Measurements from ENCODE around the gene TCTN3.

The TCTN3 gene

GRCh38 chr10:95716466-95716865 is 22.7 kb upstream of the TCTN3 start:
- no peak overlapping the region for H3K4me2 ChIP-seq (ENCODE audit: insufficient read depth, low read length)
- H3K79me2 ChIP-seq (ENCODE audit: insufficient read depth, low read length): no peaks in the 10 kb centered on the region
- no peak for TF ChIP-seq EZH2 (IDR thresholded peaks at IDR 0.05; ENCODE audit: borderline replicate concordance, low read depth, low read length, severe bottlenecking)
- TF ChIP-seq, protein P1, sequence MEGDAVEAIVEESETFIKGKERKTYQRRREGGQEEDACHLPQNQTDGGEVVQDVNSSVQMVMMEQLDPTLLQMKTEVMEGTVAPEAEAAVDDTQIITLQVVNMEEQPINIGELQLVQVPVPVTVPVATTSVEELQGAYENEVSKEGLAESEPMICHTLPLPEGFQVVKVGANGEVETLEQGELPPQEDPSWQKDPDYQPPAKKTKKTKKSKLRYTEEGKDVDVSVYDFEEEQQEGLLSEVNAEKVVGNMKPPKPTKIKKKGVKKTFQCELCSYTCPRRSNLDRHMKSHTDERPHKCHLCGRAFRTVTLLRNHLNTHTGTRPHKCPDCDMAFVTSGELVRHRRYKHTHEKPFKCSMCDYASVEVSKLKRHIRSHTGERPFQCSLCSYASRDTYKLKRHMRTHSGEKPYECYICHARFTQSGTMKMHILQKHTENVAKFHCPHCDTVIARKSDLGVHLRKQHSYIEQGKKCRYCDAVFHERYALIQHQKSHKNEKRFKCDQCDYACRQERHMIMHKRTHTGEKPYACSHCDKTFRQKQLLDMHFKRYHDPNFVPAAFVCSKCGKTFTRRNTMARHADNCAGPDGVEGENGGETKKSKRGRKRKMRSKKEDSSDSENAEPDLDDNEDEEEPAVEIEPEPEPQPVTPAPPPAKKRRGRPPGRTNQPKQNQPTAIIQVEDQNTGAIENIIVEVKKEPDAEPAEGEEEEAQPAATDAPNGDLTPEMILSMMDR (IDR thresholded peaks at IDR 0.05; ENCODE audit: borderline replicate concordance, extremely low read depth, low read length, poor library complexity, severe bottlenecking): no peak
- no peaks in the 10 kb centered on the region for H3K4me1 ChIP-seq (ENCODE audit: insufficient read depth, low read length)
- DNase-seq (no peak), ATAC-seq (ENCODE audit: insufficient read depth, low read depth) (no peak)
- no peaks in the 10 kb centered on the region for H4K20me1 ChIP-seq (ENCODE audit: insufficient read depth, low read length)
- no peak overlapping the region for H3K27ac ChIP-seq (ENCODE audit: low read length)
- no peaks in the 10 kb centered on the region for H3K9me3 ChIP-seq (ENCODE audit: insufficient read depth, low read length, severe bottlenecking)
- no peak overlapping the region for H2AFZ ChIP-seq (ENCODE audit: low read depth, low read length)
- H3K36me3 ChIP-seq (ENCODE audit: insufficient read depth, low read length): no peaks in the 10 kb centered on the region
- no peak overlapping the region for H3K4me3 ChIP-seq (ENCODE audit: low read depth in 1 of 2, low read length in 2 of 2)
- H3K27me3 ChIP-seq (ENCODE audit: insufficient read depth, low read length, poor library complexity): no peaks in the 10 kb centered on the region
- no peak overlapping the region for H3K9ac ChIP-seq (ENCODE audit: low read depth, low read length)

DNA sequence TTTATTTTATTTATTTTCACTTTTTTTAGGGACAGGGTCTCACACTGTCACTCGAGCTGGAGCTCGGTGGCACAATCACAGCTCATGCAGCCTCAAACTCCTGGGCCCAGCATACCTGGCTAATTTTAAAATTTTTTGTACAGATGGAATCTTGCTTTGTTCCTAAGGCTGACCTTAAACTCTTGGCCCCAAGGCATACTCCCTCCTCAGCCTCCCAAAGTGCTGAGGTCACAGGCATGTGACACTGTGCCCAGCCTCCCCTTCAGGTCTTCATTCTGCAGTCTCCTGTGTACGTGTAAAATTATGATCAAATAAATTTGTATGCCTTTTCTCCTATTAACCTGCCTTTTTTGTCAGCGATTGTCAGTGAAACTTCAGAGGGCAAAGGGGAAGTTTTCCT is 17.8 kb upstream of the TCTN3 start:
- no peak overlapping the region for H3K4me3 ChIP-seq (ENCODE audit: low read depth in 1 of 2, low read length in 2 of 2)
- TF ChIP-seq, protein P1 (IDR thresholded peaks at IDR 0.05; ENCODE audit: borderline replicate concordance, extremely low read depth, low read length, poor library complexity, severe bottlenecking): no peak
- TF ChIP-seq EZH2 (IDR thresholded peaks at IDR 0.05; ENCODE audit: borderline replicate concordance, low read depth, low read length, severe bottlenecking): no peak
- H3K4me1 ChIP-seq (ENCODE audit: insufficient read depth, low read length): no peaks in the 10 kb centered on the region
- H3K27ac ChIP-seq (ENCODE audit: low read length): no peak overlapping the region
- H4K20me1 ChIP-seq (ENCODE audit: insufficient read depth, low read length): no peaks in the 10 kb centered on the region
- H3K9me3 ChIP-seq (ENCODE audit: insufficient read depth, low read length, severe bottlenecking): peaks cover 1% of the 10 kb centered on the region
- H3K79me2 ChIP-seq (ENCODE audit: insufficient read depth, low read length): no peaks in the 10 kb centered on the region
- H3K27me3 ChIP-seq (ENCODE audit: insufficient read depth, low read length, poor library complexity): no peaks in the 10 kb centered on the region
- no peak overlapping the region for H3K9ac ChIP-seq (ENCODE audit: low read depth, low read length)
- H3K4me2 ChIP-seq (ENCODE audit: insufficient read depth, low read length): no peak overlapping the region
- no peak overlapping the region for H2AFZ ChIP-seq (ENCODE audit: low read depth, low read length)
- H3K36me3 ChIP-seq (ENCODE audit: insufficient read depth, low read length): no peaks in the 10 kb centered on the region
- DNase-seq (no peak), ATAC-seq (ENCODE audit: insufficient read depth, low read depth) (no peak)

- no peak for TF ChIP-seq EZH2 (IDR thresholded peaks at IDR 0.05; ENCODE audit: borderline replicate concordance, low read depth, low read length, severe bottlenecking)
- TF ChIP-seq, protein P1 (IDR thresholded peaks at IDR 0.05; ENCODE audit: borderline replicate concordance, extremely low read depth, low read length, poor library complexity, severe bottlenecking): no peak
- ATAC-seq (ENCODE audit: insufficient read depth, low read depth) (no peak), DNase-seq (no peak)
- Histone ChIP-seq H2AFZ (ENCODE audit: low read depth, low read length) (no peak overlapping the region), H3K4me3 (ENCODE audit: low read depth in 1 of 2, low read length in 2 of 2) (no peak overlapping the region), H3K36me3 (ENCODE audit: insufficient read depth, low read length) (no peaks in the 10 kb centered on the region), H3K9ac (ENCODE audit: low read depth, low read length) (no peak overlapping the region), H3K9me3 (ENCODE audit: insufficient read depth, low read length, severe bottlenecking) (peaks cover 3% of the 10 kb centered on the region), H4K20me1 (ENCODE audit: insufficient read depth, low read length) (no peaks in the 10 kb centered on the region), H3K27ac (ENCODE audit: low read length) (no peak overlapping the region), H3K4me2 (ENCODE audit: insufficient read depth, low read length) (no peak overlapping the region), H3K4me1 (ENCODE audit: insufficient read depth, low read length) (no peaks in the 10 kb centered on the region), H3K79me2 (ENCODE audit: insufficient read depth, low read length) (no peaks in the 10 kb centered on the region), H3K27me3 (ENCODE audit: insufficient read depth, low read length, poor library complexity) (no peaks in the 10 kb centered on the region)
Measured at GRCh38 chr10:95706990-95707389, 13.3 kb upstream of the TCTN3 start.

DNA sequence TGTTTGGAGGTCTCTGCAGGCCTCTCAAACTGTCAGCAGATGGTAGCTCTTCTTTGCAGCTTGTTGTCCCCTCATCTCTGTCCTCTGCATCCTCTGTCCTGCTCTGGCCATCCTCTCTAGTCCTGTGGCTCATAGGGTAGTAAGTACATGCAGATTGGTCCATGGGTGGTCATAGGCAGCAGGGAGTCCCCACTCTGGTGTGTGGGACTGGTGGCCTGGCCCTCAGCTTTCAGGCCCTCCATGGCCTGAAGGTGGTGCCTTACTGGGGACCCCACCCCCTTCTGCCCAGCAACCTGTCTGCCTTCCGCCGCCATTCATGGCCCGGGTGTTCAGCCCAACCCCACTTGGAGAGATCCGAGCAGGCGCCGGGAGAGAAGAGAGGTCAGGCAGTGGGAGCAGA is 12.8 kb upstream of the TCTN3 start:
- TF ChIP-seq, protein P1 (IDR thresholded peaks at IDR 0.05; ENCODE audit: borderline replicate concordance, extremely low read depth, low read length, poor library complexity, severe bottlenecking): no peak
- no peak for TF ChIP-seq EZH2 (IDR thresholded peaks at IDR 0.05; ENCODE audit: borderline replicate concordance, low read depth, low read length, severe bottlenecking)
- no peak overlapping the region for H3K4me3 ChIP-seq (ENCODE audit: low read depth in 1 of 2, low read length in 2 of 2)

More for the DNA sequence above, 12.8 kb upstream of the TCTN3 start:
- Histone ChIP-seq H3K27me3 (ENCODE audit: insufficient read depth, low read length, poor library complexity) (no peaks in the 10 kb centered on the region), H3K79me2 (ENCODE audit: insufficient read depth, low read length) (no peaks in the 10 kb centered on the region), H3K9ac (ENCODE audit: low read depth, low read length) (no peak overlapping the region), H2AFZ (ENCODE audit: low read depth, low read length) (no peak overlapping the region), H3K27ac (ENCODE audit: low read length) (no peak overlapping the region), H3K4me1 (ENCODE audit: insufficient read depth, low read length) (no peaks in the 10 kb centered on the region), H3K4me2 (ENCODE audit: insufficient read depth, low read length) (no peak overlapping the region), H4K20me1 (ENCODE audit: insufficient read depth, low read length) (no peaks in the 10 kb centered on the region), H3K36me3 (ENCODE audit: insufficient read depth, low read length) (no peaks in the 10 kb centered on the region), H3K9me3 (ENCODE audit: insufficient read depth, low read length, severe bottlenecking) (peaks cover 3% of the 10 kb centered on the region)
- DNase-seq (no peak), ATAC-seq (ENCODE audit: insufficient read depth, low read depth) (no peak)
